ENCODE results near the gene TAS2R13. TPM values are rescaled to one million over a fixed set of nuclear protein-coding genes. Genes with fewer than 3 reads are reported as not detected.

Gene TAS2R13
- total RNA-seq, 1 donor from 2014 or later, result 7.1 TPM

DNA sequence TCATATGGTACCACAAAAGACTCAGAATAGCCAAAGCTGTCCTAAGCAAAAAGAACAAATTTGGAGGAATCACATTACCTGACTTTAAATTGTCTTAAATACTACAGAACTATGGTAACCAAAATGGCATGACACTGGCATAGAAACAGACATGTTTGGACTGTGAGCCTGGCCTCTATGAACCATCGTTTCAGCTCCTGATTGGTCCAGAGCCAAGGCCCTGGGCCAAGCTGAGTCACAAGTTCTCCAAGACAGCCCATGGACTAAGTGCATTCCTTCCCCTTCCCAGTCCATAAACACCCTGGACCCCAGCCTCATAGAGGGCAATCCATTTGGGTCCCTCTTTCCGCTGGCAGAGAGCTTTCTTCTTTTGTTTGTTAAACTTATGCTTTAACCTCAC lies 48.0 kb downstream of the TAS2R13 start:
- TF ChIP-seq, protein P1, sequence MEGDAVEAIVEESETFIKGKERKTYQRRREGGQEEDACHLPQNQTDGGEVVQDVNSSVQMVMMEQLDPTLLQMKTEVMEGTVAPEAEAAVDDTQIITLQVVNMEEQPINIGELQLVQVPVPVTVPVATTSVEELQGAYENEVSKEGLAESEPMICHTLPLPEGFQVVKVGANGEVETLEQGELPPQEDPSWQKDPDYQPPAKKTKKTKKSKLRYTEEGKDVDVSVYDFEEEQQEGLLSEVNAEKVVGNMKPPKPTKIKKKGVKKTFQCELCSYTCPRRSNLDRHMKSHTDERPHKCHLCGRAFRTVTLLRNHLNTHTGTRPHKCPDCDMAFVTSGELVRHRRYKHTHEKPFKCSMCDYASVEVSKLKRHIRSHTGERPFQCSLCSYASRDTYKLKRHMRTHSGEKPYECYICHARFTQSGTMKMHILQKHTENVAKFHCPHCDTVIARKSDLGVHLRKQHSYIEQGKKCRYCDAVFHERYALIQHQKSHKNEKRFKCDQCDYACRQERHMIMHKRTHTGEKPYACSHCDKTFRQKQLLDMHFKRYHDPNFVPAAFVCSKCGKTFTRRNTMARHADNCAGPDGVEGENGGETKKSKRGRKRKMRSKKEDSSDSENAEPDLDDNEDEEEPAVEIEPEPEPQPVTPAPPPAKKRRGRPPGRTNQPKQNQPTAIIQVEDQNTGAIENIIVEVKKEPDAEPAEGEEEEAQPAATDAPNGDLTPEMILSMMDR (IDR thresholded peaks at IDR 0.05), result no peak
- TF ChIP-seq POLR2A (IDR thresholded peaks at IDR 0.05), result no peak
- TF ChIP-seq POLR2AphosphoS5 (IDR thresholded peaks at IDR 0.05; ENCODE audit: insufficient read depth in 1 of 2, low read depth in 1 of 2), result no peak
- H3K36me3 ChIP-seq, result no peaks in the 10 kb centered on the region
- H3K27me3 ChIP-seq, result no peaks in the 10 kb centered on the region
- no peak overlapping the region for H3K4me3 ChIP-seq
- DNase-seq (ENCODE audit: extremely low spot score in 2 of 2), result no peak
- intact Hi-C loops (cut with DNase I), result no loop called here
- H3K27ac ChIP-seq, result no peak overlapping the region
- H3K9me3 ChIP-seq, result peaks cover 5% of the 10 kb centered on the region
- no peaks in the 10 kb centered on the region for H3K4me1 ChIP-seq

Other genes with a start within 250 kb of the TAS2R13 start
- gene STYK1, start 235.5 kb downstream of the TAS2R13 start, total RNA-seq, result 6.4 TPM
- 356 TPM for gene YBX3, start 186.2 kb downstream of the TAS2R13 start, total RNA-seq
- not detected for gene TAS2R7, start 106.9 kb downstream of the TAS2R13 start, total RNA-seq
- gene TAS2R8, start 102.3 kb downstream of the TAS2R13 start, total RNA-seq, result 0.98 TPM
- not detected for gene TAS2R9, start 99.4 kb downstream of the TAS2R13 start, total RNA-seq
- gene TAS2R10, start 83.2 kb downstream of the TAS2R13 start, total RNA-seq, result not detected
- gene PRR4, start 60.1 kb downstream of the TAS2R13 start, total RNA-seq, result 6.1 TPM
- 21.6 TPM for gene PRH1, start 25.3 kb downstream of the TAS2R13 start, total RNA-seq
- not detected for gene PRH2, start 19.7 kb upstream of the TAS2R13 start, total RNA-seq
- gene TAS2R14, start 29.7 kb upstream of the TAS2R13 start, total RNA-seq, result 5.2 TPM
- 2.9 TPM for gene TAS2R50, start 77.3 kb upstream of the TAS2R13 start, total RNA-seq
- 4.7 TPM for gene TAS2R20, start 88.7 kb upstream of the TAS2R13 start, total RNA-seq
- gene TAS2R19, start 113.1 kb upstream of the TAS2R13 start, total RNA-seq, result 6.4 TPM
- 3.2 TPM for gene TAS2R31, start 121.8 kb upstream of the TAS2R13 start, total RNA-seq
- gene TAS2R46, start 152.7 kb upstream of the TAS2R13 start, total RNA-seq, result 2.0 TPM
- 7.1 TPM for gene TAS2R43, start 182.8 kb upstream of the TAS2R13 start, total RNA-seq
- 15.7 TPM for gene TAS2R30, start 225.1 kb upstream of the TAS2R13 start, total RNA-seq